ENCODE data around the gene MRPL27.
"Not testable (repeated sequence)": the region's sequence is repeated elsewhere in the genome, so short reads cannot be mapped to it uniquely, and the experiment has no call there.

MRPL27 gene

DNA sequence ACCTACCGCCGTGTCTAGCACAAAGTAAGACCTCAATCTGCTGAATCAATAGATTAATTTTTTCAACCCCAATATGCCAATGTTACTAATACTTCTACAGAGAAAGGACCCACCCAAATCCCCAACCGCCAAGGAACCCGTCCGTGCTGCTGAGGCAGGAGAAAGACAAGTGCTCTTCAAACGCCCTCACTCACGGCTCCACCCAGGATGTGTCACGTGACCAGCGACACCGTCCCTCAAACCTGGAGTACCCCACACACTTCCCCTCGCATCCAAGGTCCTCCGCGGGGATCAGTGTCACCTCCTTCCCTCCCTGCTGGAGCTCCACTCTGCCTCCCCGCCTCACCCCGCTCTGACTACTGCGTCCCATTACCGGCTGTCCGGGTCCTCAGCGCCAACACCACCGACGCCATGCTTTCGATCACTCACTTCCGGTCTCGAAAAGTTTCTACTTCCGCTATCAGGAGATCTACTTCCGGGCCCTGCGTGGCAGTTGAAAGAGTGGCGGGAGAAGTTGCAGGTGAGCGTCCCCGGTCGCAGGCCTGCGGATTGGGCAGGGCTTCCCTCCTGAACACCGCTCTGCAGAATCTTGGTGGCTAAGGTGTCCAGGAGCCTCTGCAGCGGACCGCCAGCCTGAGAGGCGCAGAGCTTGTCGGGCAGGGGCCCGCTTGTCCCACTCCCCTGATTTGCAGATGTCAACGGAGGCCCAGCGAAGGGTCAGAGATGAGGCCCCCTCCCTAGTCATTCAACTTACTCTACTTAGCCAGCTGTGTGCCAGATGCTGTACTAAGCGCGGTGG is at the start of gene MRPL27, which contains the start of gene EME1:
Gene MRPL27 (minus strand): TSS at position 427 of the 799 bp plus-strand sequence. CDS start 14 bp downstream, at position 413.
Gene EME1 (plus strand): TSS at position 472 of the 799 bp plus-strand sequence. CDS start 1,980 bp downstream, outside the sequence.
- TF ChIP-seq, protein P1, sequence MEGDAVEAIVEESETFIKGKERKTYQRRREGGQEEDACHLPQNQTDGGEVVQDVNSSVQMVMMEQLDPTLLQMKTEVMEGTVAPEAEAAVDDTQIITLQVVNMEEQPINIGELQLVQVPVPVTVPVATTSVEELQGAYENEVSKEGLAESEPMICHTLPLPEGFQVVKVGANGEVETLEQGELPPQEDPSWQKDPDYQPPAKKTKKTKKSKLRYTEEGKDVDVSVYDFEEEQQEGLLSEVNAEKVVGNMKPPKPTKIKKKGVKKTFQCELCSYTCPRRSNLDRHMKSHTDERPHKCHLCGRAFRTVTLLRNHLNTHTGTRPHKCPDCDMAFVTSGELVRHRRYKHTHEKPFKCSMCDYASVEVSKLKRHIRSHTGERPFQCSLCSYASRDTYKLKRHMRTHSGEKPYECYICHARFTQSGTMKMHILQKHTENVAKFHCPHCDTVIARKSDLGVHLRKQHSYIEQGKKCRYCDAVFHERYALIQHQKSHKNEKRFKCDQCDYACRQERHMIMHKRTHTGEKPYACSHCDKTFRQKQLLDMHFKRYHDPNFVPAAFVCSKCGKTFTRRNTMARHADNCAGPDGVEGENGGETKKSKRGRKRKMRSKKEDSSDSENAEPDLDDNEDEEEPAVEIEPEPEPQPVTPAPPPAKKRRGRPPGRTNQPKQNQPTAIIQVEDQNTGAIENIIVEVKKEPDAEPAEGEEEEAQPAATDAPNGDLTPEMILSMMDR (IDR thresholded peaks at IDR 0.05), result no peak
- peak within 1 kb of the TSS; percentile 73 to 97 for H3K27ac ChIP-seq
- peak; percentile 88 for DNase-seq (ENCODE audit: low spot score)
- peak within 1 kb of the TSS; percentile 90 for H3K4me3 ChIP-seq

DNA sequence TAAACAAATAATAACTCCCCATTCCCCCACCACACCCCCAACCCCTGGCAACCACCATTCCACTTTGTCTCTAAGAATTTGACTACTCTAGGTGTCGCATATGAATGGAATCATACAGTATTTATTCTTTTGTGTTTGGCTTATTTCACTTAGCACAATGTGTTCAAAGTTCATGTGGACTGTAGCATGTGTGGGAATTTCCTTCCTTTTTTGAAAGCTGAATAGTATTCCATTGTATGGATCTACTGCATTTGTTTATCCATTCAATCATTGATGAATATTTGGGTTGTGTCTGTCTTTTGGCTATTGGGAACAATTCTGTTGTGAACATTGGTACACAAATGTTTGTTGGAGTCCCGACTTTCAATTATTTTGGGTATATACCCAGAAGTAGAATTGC is 49.8 kb upstream of the MRPL27 start:
- no peak overlapping the region for H3K27ac ChIP-seq
- TF ChIP-seq, protein P1 (IDR thresholded peaks at IDR 0.05), result no peak
- DNase-seq (ENCODE audit: low spot score), result no peak

DNA sequence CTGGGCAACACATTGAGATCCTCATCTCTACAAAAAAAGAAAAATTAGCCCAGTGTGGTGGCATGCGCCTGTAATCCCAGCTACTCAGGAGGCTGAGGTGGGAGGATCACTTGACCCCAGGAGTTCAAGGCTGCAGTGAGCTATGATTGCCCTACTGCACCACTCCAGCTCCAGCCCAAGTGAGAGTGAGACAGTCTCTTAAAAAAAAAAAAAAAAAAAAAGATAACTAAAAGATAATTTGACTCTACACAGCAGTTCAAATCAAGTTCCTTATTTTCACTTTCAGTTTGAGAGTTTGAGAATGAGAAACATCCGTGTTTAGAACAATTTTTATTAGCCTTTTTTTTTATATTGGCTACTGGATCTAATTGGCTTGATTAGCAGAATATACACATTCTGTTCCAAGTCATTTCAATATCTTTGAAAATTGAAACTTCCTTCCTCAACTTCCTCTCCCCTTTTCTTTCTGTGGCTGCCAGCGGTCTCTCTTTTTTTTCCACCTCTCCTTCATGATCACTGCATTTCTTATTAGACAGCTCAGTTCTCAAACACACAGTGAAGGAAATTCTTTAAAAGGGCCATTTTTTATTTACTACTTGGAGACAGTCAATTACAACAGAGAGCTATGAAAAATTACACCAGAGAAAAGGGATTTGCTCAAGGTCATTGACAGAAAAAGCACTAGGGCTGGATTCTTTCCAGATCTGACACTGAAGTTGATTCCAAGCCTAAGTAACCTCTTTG is 48.5 kb upstream of the MRPL27 start:
- Histone ChIP-seq H3K27ac (peak overlapping the region in 1 of 2 donors; percentile 56), H3K4me3 (no peak overlapping the region)
- DNase-seq (ENCODE audit: low spot score), result no peak
- TF ChIP-seq, protein P1 (IDR thresholded peaks at IDR 0.05), result no peak

More for the DNA sequence above, 49.8 kb upstream of the MRPL27 start:
- H3K4me3 ChIP-seq, result no peak overlapping the region

DNA sequence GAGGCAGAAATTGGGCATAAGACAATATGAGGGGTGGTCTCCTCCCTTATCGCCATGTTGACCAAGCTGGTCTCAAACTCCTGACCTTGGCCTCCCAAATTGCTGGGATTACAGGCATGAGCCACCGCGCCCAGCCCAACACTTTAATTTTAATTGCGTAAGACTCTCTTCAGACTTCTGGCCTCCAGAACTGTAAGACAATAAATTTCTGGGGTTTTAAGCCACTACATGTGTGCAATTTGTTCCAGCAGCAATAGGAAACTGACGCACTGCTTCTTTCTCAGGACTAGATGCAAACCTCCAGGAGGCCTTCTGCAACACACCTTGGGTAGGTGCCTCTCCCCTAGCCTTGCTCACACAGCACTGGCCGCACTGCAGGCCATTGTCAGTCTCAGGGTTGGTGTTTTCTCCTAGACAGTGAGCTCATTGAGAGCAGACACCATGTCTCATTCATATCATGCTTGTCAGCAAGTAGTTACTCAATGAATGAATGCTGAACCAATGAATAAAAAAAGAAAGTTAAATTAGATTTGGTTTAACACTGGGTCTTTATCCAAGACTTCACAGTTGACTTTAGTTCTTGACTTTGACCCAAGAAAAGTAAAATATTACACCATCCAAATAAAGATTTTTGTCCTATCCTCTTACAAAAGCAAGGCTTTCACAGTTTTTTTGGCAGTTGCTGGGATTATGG is 47.6 kb upstream of the MRPL27 start:
- no peak for DNase-seq (ENCODE audit: low spot score)
- Histone ChIP-seq H3K4me3 (no peak overlapping the region), H3K27ac (peak overlapping the region in 1 of 2 donors; percentile 56)
- TF ChIP-seq, protein P1 (IDR thresholded peaks at IDR 0.05), result no peak

DNA sequence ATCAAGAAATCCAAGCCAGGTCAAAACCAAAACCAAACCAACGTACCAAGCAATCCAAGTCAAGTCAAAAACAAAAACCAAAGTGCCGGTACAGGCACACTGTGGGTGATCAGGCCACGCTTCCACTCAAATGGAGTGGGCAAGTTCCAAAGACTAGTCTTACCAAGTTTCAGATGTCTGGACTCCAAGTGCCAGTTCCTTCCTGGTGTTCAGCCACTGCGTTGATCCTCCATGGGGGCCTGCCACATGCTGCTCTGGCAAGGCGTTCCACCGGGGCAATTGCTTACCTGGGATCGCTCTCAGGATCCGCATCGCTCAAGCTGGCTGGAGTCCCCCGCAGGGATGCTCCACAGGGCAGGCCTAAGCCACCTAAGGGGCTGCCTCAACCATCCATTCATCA is 46.6 kb upstream of the MRPL27 start:
- not testable (repeated sequence) for H3K4me3 ChIP-seq; H3K27ac ChIP-seq; DNase-seq (ENCODE audit: low spot score)

DNA sequence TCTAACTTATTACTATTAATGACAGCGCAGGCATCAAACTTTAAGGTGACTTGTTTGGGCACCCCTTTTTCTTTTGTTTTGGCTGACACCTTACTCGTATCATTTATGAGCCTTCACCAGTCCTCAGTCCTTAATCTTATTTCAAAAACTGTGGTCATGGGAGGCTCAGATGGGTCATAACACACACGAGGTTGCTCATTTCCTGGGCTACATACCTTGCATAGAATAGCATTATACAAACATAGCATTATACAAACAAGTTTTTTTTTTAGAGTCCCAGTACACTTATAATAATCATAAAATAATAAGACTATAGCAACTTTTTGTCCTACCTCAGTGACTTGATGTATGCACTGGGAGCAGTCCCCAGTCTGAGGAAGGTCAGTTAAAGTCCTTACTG is 41.8 kb upstream of the MRPL27 start:
- DNase-seq (ENCODE audit: low spot score), result no peak
- TF ChIP-seq, protein P1 (IDR thresholded peaks at IDR 0.05), result no peak
- Histone ChIP-seq H3K4me3 (no peak overlapping the region), H3K27ac (no peak overlapping the region)

DNA sequence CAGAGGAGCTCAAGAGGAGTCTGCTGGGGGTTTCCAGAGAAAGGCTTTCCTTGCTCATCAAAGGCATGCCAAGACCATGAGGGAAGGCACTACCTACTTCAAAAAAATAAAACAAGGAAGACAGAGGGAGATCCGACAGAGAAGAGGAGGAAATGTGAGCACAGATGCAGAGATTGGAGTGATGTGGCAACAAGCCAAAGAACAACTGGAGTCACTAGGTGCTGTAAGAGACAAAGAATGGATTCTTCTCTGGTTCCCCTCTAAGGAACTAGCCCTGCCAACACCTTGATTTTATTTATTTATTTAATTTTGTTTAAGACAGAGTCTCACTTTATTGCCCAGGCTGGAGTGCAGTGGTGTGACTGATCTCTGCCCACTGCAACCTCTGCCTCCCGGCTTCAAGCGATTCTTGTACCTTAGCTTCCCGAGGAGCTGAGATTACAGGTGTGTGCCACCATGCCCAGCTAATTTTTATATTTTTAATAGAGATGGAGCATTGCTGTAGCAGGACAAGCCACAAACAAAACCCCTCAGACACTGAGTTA is 39.3 kb upstream of the MRPL27 start:
- TF ChIP-seq, protein P1 (IDR thresholded peaks at IDR 0.05), result no peak
- no peak overlapping the region for H3K4me3 ChIP-seq
- H3K27ac ChIP-seq, result no peak overlapping the region
- no peak for DNase-seq (ENCODE audit: low spot score)
